KOPT-K1 (cell line): ENCODE measurements around the gene ZPR1.
"Not testable (repeated sequence)": the region's sequence is repeated elsewhere in the genome, so short reads cannot be mapped to it uniquely, and the experiment has no call there.

Source experiments
- H3K27ac ChIP-seq: fragments of 200-600 bp; sonication (generic); 2 replicates; pipeline ENCODE4 v1.5.1; 2016; ENCODE audit warnings: antibody characterized with exemption, mild to moderate bottlenecking, low read depth, low read length; ENCODE audit not compliant: poor library complexity, severe bottlenecking
- H3K36me3 ChIP-seq: fragments of 200-600 bp; sonication (generic); 2 replicates; pipeline ENCODE4 v1.5.1; 2017; ENCODE audit warnings: antibody characterized with exemption, mild to moderate bottlenecking, low read length, moderate library complexity; ENCODE audit not compliant: insufficient read depth
- H3K9me3 ChIP-seq: fragments of 200-600 bp; sonication (generic); 2 replicates; pipeline ENCODE4 v1.5.1; 2017; ENCODE audit warnings: antibody characterized with exemption, low read length, mild to moderate bottlenecking; ENCODE audit not compliant: insufficient read depth, poor library complexity, severe bottlenecking

Gene ZPR1

DNA sequence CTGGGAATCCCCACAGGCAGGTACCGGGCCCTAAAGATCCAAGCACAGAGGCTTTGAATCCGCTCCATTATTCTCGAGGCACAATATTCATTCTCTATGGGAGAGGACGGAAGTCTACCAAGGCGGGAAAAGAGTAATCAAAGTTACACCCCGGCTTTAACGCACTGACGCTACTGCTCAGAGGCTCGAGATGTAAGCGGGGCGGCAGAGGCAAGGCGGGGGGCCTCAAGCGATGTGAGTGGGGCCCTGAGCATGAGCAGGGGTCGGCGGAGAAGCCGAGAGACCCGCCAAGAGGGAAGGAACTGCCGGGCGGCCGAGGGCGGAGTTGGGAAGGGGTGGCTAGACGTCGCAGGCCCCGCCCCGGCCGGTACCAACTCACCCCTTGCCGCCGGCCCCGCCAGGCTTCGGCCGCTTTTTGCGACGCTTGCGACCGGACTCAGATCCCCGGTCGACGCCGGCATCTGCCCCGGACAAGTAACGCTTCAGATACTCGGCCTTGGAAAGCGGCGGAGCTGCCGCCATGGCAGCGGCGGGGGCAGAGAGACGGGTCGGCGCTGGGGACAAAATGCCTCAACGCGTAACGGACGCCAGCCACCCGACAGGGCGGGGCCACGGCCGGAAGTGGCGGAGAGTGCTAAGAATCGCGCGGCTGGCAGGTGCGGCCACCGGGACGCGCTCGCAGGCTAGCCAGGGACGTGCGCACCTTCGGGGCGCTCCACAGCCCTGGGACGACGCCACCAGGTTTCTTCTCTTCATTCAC is 15.2 kb downstream of the ZPR1 start, which contains the start of gene BUD13:
BUD13 (minus strand) TSS at position 545 of the 760 bp plus-strand sequence; CDS start at position 522, 23 bp downstream.
- peaks cover 44% of the 10 kb centered on the region for H3K36me3 ChIP-seq
- H3K9me3 ChIP-seq = no peaks in the 10 kb centered on the region
- peak within 1 kb of the TSS; percentile 93 for H3K27ac ChIP-seq

DNA sequence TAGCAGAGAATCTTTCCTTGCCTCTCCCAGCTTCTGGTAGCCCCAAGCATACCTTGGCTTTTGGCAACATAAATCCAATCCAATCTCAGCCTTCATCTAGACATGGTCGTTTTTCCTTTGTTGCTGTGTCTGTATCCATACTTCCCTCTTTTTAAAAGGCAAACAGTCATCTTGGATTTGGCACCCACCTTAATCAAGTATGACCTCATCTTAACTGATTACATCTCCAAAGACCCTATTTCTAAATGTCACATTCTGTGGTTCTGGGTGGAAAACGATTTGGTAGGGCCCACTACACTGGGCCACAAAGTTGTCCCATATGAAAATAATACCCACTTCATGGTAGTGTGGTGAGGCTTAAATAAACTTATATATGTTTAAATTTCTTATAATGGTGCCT is 15.9 kb downstream of the ZPR1 start:
- no peaks in the 10 kb centered on the region for H3K9me3 ChIP-seq
- H3K36me3 ChIP-seq = peaks cover 43% of the 10 kb centered on the region
- peak overlapping the region; percentile 93 for H3K27ac ChIP-seq

DNA sequence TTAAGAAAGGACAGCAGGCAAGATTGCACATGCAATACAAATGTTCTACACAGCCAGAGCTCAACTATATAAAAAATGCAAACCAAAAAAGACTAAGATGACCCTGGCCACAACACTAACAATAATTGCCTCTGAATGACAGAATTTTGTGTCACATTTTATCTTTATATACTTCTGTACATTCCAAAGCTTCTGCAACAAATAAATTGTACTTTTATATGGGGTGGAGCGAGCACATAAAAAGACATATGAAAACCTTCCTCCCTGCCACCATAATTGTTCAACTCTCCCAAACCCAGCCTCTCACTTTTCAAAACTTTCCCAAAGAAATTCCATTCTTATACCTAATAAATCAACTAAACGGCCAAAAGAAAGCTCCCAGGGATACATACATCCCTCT is 25.7 kb downstream of the ZPR1 start:
- Histone ChIP-seq H3K27ac (no peak overlapping the region), H3K36me3 (peaks cover 100% of the 10 kb centered on the region), H3K9me3 (no peaks in the 10 kb centered on the region)

DNA sequence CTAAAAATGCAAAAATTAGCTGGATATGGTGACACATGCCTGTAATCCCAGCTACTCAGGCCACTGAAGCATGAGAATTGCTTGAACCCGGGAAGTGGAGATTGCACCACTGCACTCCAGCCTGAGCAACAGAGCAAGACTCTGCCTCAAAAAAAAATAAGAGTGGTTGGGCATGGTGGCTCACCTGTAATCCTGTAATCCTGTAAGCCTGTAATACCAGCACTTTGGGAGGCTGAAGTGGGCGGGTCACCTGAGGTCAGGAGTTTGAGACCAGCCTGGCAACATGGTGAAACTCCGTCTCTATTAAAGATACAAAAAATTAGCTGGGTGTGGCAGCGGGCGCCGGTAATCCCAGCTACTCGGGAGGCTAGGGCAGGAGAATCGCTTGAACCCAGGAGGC is 31.8 kb downstream of the ZPR1 start:
- H3K9me3 ChIP-seq, H3K27ac ChIP-seq: not testable (repeated sequence)
- peaks cover 99% of the 10 kb centered on the region for H3K36me3 ChIP-seq

DNA sequence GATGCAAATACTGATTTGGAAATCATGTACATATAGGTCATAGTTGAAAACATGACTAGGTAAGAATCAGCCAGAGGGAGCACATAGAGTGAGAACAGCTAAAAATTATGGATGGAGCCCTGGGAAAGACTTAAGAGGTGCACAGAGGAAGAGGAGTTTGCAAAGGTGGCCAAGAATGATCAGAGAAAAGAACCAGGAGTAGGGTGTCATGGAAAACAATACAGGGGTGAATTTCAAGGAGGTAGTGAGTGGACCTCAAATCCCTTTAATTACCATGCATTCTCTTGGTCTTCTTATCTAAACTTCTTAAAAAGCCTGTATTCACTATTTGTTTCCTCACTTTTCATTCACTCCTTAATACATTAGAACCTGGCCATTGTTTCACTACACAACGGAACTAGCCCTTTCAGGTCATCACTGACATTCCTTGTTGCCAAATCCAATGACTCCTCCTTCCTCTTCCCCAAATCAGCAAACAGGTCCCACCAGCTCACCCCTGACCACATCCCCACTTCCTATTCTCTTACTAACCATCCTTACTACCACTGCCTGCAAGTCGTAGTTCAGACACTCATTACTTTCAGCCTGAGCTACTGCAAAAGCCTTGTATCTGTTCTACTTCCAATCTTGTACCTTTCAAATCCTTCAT is 37.6 kb downstream of the ZPR1 start:
- Histone ChIP-seq H3K9me3 (no peaks in the 10 kb centered on the region), H3K36me3 (peaks cover 99% of the 10 kb centered on the region), H3K27ac (no peak overlapping the region)

DNA sequence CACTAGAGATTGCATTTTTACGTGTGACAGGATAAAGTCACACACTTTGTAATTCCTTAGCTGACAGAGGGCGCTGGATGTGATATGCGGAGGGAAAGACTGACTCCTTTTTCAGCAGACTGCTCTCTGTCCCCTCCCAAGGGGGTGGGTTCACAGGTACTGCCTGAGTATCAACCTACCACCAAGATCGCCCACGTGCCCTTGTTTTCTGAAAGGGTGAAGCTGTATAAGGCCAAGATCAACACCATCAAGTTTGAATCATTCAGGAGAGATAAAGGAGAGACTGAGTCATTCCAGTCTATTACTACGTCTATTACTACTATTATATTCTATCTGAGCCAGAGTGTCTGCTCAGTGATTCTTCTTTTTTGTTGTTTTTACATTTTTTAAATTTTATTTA is 45.7 kb downstream of the ZPR1 start:
- no peaks in the 10 kb centered on the region for H3K9me3 ChIP-seq
- peaks cover 30% of the 10 kb centered on the region for H3K36me3 ChIP-seq
- H3K27ac ChIP-seq = no peak overlapping the region

DNA sequence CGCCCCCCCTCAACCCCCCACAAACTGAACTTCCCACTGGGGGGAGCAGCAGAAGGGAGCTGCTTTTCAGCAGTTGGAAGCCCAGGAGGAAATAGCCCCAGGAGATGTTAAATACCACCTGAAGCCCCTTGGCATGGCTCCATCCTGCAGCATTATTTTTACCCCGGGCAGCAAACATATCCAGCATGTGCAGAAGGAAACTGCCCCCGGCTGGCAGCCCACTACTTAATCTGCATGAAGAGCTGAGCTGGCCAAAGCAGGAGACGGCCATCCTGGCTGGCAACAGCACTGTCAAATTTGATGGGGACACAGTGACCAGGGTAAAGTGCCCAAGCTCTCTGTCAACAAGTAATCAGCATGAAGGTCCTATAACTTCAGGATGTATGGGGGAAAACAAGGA is 47.1 kb downstream of the ZPR1 start:
- Histone ChIP-seq H3K9me3 (no peaks in the 10 kb centered on the region), H3K27ac (no peak overlapping the region), H3K36me3 (peaks cover 24% of the 10 kb centered on the region; the same call in 1 of the 2 replicates)

DNA sequence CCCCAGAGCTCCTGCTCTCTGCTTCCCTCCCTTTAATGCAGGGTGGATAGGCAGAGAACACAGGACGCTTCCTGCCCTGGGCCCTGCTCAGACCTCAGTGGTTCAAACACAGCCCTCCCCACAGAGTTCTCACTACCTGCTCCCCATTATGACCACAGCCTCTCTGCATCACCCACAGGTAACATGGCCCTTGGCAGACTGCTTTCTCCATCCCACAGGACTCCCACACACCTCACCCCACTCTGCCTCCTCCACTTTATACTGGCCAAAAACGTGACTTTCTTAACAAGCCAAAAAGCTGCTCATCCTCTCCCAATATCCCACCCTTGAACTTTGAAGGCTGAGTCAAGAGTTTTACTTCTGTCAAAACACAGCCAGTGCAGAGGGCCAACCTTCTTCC is 48.8 kb downstream of the ZPR1 start:
- peaks cover 7% of the 10 kb centered on the region; the same call in 1 of the 2 replicates for H3K36me3 ChIP-seq

DNA sequence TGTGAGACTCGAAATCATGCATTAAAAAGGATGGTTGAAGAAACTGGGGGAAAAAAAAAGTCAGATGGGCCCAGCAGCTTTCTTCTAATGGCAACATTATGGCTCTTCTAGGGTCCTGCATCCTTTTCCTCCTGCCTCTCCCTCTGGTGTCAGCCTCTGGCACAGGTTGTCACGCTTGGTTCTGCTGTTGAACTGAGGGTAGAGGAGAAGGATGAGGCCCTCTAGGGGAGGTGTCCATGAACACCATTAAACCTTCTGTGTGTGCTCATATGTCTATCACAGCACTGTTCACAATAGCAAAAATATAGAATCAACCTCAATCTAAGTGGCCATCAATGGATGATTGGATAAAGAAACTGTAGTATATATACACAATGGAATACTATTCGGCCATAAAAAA is 51.1 kb downstream of the ZPR1 start:
- no peaks in the 10 kb centered on the region for H3K9me3 ChIP-seq
- H3K36me3 ChIP-seq = peaks cover 7% of the 10 kb centered on the region; the same call in 1 of the 2 replicates
- H3K27ac ChIP-seq = no peak overlapping the region

More for the DNA sequence above, 48.8 kb downstream of the ZPR1 start:
- Histone ChIP-seq H3K9me3 (no peaks in the 10 kb centered on the region), H3K27ac (no peak overlapping the region)

DNA sequence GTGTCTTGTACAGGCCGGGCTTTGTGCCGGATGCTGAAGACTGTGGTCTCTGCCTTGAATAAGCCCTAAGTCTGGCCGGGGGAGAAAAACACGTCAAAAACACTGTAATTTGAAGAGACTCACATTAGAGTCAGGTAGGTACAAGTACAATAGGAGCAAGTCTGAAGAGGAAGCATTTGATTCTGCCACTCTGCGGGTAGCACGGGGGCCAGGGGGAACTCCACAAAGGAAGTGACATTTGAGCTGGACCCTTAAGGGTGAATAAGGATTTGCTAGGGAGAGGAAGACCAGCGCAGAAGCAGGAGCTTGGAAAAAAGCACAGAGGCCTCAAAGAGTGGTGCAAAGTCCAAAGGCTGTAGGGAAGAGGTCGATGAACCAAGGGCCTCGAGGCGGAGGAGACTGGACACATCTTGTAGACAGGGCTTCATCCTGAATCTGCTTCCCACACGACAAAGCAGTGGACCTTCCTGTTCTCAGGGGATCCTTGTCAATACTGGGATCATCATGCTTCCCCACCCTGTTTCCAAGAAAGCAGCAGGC is 53.8 kb downstream of the ZPR1 start:
- Histone ChIP-seq H3K9me3 (no peaks in the 10 kb centered on the region), H3K36me3 (0 out of 2 replicates have a peak, but pooled peaks cover 7% of the 10 kb centered on the region), H3K27ac (no peak overlapping the region)

DNA sequence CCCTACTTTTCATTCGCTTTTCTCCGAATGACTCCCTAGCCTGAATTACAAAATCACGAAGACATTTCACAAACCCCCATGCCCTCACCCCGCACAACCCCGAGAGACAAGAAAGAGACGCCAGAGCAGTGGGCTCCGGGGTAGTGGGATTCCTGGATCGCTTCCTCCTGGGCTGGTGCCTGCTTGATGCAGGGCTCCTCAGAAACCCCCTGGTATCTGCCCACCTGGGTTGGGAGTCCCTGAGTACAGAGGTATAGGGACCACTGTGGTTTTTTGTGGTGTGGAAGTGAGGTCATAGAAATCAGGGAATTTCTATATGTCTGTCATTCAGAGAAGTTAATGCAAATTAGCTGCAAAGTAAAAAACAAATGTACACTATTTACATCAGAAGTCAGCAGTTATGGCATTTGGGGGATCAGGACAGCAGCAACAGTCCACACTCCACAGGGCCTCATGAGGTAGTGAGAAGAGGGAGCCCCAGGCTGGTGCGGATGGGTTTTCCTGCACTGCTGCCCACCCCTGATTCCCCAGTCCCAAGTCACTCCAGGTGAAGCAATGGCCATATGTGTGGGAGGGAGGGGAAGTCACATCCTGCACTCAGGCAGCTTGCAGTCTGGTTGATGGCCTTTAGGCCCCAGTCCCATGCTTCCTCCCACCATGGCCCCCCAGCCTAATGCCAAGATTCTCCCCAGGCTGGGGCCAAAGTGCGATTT is 54.6 kb downstream of the ZPR1 start:
- H3K36me3 ChIP-seq = 0 out of 2 replicates have a peak, but pooled peaks cover 7% of the 10 kb centered on the region

DNA sequence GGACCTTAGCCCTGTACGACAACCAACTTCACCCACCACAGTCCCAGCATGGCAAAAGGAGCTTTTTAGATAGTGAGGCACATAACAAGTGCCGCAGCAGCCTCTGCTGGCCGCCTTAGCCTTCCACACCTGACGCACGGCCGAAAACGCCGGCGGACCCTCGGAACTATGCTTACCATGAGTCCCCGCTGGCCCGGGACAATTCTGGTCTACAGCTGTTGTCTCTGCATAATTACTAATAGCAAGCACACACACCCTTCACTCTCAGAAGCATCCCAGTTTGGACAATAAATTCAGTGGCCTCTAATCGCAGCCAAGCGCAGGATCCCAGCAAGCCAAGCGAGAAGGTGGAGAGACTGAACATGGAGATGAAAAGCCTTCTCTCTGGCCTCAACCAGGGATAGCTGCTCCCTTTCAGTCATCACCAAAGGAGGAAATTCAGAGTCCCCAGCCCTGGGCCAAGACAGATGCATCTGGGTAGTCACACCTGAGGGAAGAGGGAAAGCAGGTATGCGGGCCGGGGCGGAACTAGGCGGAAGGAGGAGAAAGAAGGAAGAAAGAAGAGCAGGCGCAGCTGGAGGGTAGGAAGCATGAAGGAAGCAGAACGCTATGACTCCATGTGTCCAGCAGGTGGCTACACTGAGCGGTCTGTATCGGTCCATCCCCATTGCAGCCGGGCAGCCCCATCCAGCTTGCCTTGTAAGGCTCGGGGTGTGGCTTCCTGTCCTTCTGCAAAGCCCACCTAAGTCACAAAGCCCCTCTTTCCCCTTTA is 55.4 kb downstream of the ZPR1 start:
- 0 out of 2 replicates have a peak, but pooled peaks cover 7% of the 10 kb centered on the region for H3K36me3 ChIP-seq
- no peaks in the 10 kb centered on the region for H3K9me3 ChIP-seq
- no peak overlapping the region for H3K27ac ChIP-seq

More for the DNA sequence above, 54.6 kb downstream of the ZPR1 start:
- Histone ChIP-seq H3K27ac (no peak overlapping the region), H3K9me3 (no peaks in the 10 kb centered on the region)

DNA sequence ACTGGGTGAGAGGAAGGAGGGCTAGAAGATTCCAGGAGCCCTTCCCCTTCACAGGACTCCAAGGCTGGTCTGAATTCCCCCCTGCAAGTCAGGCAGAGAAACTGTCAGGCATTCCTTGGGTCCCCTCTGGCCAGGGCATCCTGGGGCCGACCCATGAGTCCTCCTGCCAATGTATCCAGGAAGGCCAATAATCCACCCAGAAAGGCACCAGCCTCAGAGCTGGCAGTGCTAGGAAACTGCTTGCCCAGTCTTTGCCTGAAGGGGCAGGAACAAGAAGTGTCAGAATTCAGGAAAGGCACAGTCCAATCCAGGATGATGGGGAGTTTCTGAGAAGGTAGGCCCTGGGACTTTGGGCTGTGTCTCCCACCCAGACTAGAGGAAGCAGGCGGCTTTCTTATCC is 56.0 kb downstream of the ZPR1 start:
- Histone ChIP-seq H3K27ac (no peak overlapping the region), H3K9me3 (no peaks in the 10 kb centered on the region), H3K36me3 (0 out of 2 replicates have a peak, but pooled peaks cover 4% of the 10 kb centered on the region)

DNA sequence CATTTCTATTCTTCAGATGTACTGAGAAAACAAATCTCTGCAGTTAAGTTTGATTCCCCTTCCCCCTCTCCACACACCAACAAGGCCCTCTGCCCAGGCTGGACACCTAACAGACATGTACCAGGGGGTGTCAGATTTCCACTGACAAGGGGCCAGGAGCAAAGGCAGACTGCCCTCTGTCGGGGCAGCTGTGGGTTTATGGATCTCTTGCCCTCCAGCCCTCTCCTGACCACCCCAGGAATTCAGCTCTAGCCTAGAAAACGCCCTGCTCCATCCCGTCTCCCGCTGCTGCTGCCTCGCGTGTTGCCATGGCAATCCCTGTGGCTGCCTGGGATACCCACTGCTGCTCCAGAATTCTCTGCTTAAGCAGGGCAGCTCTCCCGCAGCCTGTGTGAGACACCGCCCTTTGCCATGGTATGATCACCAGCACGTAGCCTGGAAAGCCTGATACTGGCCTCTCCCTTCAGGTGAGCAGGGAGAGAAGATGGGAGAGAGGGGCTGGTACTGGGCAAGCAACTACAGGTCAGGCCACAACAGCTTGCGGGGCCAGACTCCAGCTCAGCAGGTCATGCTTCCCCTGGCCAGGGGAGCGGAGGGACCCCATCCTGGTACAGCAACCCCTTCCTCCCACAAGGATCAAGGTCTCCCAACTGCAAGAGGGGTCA is 56.6 kb downstream of the ZPR1 start:
- Histone ChIP-seq H3K9me3 (no peaks in the 10 kb centered on the region), H3K36me3 (no peaks in the 10 kb centered on the region), H3K27ac (no peak overlapping the region)
